CD4-positive, alpha-beta T cell (primary cell): ENCODE results near the gene SLC26A5. TPM values are rescaled to one million over a fixed set of nuclear protein-coding genes. Genes with fewer than 3 reads are reported as not detected.

Source experiments
- ATAC-seq: fragments of 200-7000 bp; cut with Tn5 transposase; one replicate; pipeline ENCODE4 v1.10.0; 2022; ENCODE audit warnings: mild to moderate bottlenecking; ENCODE audit not compliant: poor library complexity
- CTCF ChIA-PET: fragments of 350-600 bp; sonication (Branson Sonifier 250); formaldehyde crosslinking; loops from one replicate; lab custom pipeline; 2021; ENCODE audit warnings: antibody characterized with exemption, inconsistent platforms; lab: Charles Lee
- POLR2A ChIA-PET: fragments of 350-600 bp; sonication (Branson Sonifier 250); formaldehyde crosslinking; loops from one replicate; lab custom pipeline; 2021; ENCODE audit warnings: antibody characterized with exemption, inconsistent platforms; lab: Charles Lee
- DNase-seq, 14 experiments: peaks; one replicate each; pipeline ENCODE4 v3.0.0-alpha.2; 2013 to 2020; ENCODE audit warnings: mixed read lengths in 2 of 14
- H3K27ac ChIP-seq, 2 donors: one replicate each; pipeline versions ENCODE4 v1.5.1 to v1.7.0; 2013; ENCODE audit warnings: low read length in 2 of 2, low read depth in 1 of 2, mild to moderate bottlenecking in 1 of 2
- H3K27me3 ChIP-seq, 2 experiments: 1 replicate in 1 of 2; 2 replicates in 1 of 2; pipeline versions ENCODE4 v1.6.1 to v1.7.0; 2013; ENCODE audit warnings: low read length in 2 of 2, control low read depth in 1 of 2, mild to moderate bottlenecking in 1 of 2, moderate library complexity in 1 of 2; ENCODE audit not compliant: insufficient read depth in 2 of 2, control insufficient read depth in 1 of 2
- H3K36me3 ChIP-seq: one replicate; pipeline ENCODE4 v1.6.1; 2013; ENCODE audit warnings: low read length, control low read depth; ENCODE audit not compliant: insufficient read depth
- H3K4me1 ChIP-seq: one replicate; pipeline ENCODE4 v1.6.1; 2013; ENCODE audit warnings: low read length, control low read depth; ENCODE audit not compliant: insufficient read depth
- H3K4me3 ChIP-seq: one replicate; pipeline ENCODE4 v1.5.1; 2013; ENCODE audit warnings: mild to moderate bottlenecking, low read length, moderate library complexity
- H3K9me3 ChIP-seq, 2 experiments: 1 replicate in 1 of 2; 2 replicates in 1 of 2; pipeline versions ENCODE4 v1.6.1 to v1.7.0; 2013; ENCODE audit warnings: low read length in 2 of 2, mild to moderate bottlenecking in 2 of 2, control low read depth in 1 of 2, moderate library complexity in 1 of 2; ENCODE audit not compliant: control insufficient read depth in 1 of 2, insufficient read depth in 1 of 2
- H3K27ac Mint-ChIP-seq: one replicate; pipeline ENCODE4 v1.8.0; 2020; ENCODE audit warnings: mixed read lengths
- H3K27me3 Mint-ChIP-seq: one replicate; pipeline ENCODE4 v1.8.0; 2021; ENCODE audit warnings: mixed read lengths
- H3K36me3 Mint-ChIP-seq: one replicate; pipeline ENCODE4 v1.8.0; 2021; ENCODE audit warnings: low read depth, mixed read lengths
- H3K4me1 Mint-ChIP-seq: one replicate; pipeline ENCODE4 v1.8.0; 2021; ENCODE audit warnings: low read depth, mixed read lengths
- H3K4me3 Mint-ChIP-seq: one replicate; pipeline ENCODE4 v1.8.0; 2020; ENCODE audit warnings: mild to moderate bottlenecking, mixed read lengths
- H3K9me3 Mint-ChIP-seq: one replicate; pipeline ENCODE4 v1.8.0; 2020; ENCODE audit warnings: mixed read lengths
- CTCF ChIP-seq: fragments of 200-600 bp; IDR thresholded peaks from one replicate; pipeline ENCODE4 v1.8.0; 2022; ENCODE audit warnings: antibody characterized with exemption, mild to moderate bottlenecking
- intact Hi-C, 2 experiments: fragments of 100-400 bp; cut with DNase I in 1 of 2; cut with micrococcal nuclease in 1 of 2; formaldehyde crosslinking; loops; one replicate each; pipeline versions ENCODE4 v1.15.1 to v1.9.0; 2023 to 2025; cut with DNase I, micrococcal nuclease
- total RNA-seq, 174 experiments: library from RNA in 2 of 174; stranded (reverse) in 2 of 174; gene quantifications; one replicate each; pipeline ENCODE4 v1.2.3 and lab custom pipeline; 2021 to 2026

Gene SLC26A5
- total RNA-seq, 2 experiments from 2014 or later: not detected

- no peaks in the 10 kb centered on the region for H3K4me1 Mint-ChIP-seq
- DNase-seq: no peak
- no peak overlapping the region for H3K27ac Mint-ChIP-seq
- CTCF ChIA-PET: no interaction called here
- ATAC-seq: no peak
- POLR2A ChIA-PET: no interaction called here
- no peak overlapping the region for H3K4me3 Mint-ChIP-seq
- TF ChIP-seq CTCF: no peak
- no peaks in the 10 kb centered on the region for H3K27me3 ChIP-seq
- no peaks in the 10 kb centered on the region for H3K9me3 ChIP-seq
- H3K4me3 ChIP-seq: no peak overlapping the region
- H3K9me3 Mint-ChIP-seq: no peaks in the 10 kb centered on the region
- H3K36me3 Mint-ChIP-seq: no peaks in the 10 kb centered on the region
- no peaks in the 10 kb centered on the region for H3K36me3 ChIP-seq
- H3K27ac ChIP-seq: no peak overlapping the region
- H3K4me1 ChIP-seq: no peaks in the 10 kb centered on the region
- H3K27me3 Mint-ChIP-seq: peaks cover 5% of the 10 kb centered on the region
- intact Hi-C loops: no loop called here
These were observed 47.4 kb downstream of the SLC26A5 start for GRCh38 chr7:103398483-103399127.

GRCh38 chr7:103396471-103396870 is 49.5 kb downstream of the SLC26A5 start:
- no peak overlapping the region for H3K27ac Mint-ChIP-seq

GRCh38 chr7:103395071-103395470 is 50.9 kb downstream of the SLC26A5 start:
- Mint-ChIP-seq H3K9me3 (no peaks in the 10 kb centered on the region), H3K36me3 (no peaks in the 10 kb centered on the region), H3K27me3 (peaks cover 11% of the 10 kb centered on the region), H3K4me1 (no peaks in the 10 kb centered on the region), H3K4me3 (no peak overlapping the region), H3K27ac (no peak overlapping the region)
- ATAC-seq (no peak), DNase-seq (no peak)
- ChIA-PET CTCF (no interaction called here), POLR2A (no interaction called here)
- no peak for TF ChIP-seq CTCF
- intact Hi-C loops: no loop called here
- Histone ChIP-seq H3K4me1 (no peaks in the 10 kb centered on the region), H3K9me3 (no peaks in the 10 kb centered on the region), H3K36me3 (no peaks in the 10 kb centered on the region), H3K27ac (no peak overlapping the region), H3K4me3 (no peak overlapping the region), H3K27me3 (peaks cover 0 to 3% of the 10 kb centered on the region in 2 experiments)

More at GRCh38 chr7:103396471-103396870, 49.5 kb downstream of the SLC26A5 start:
- H3K4me3 ChIP-seq: no peak overlapping the region
- intact Hi-C loops: no loop called here
- peaks cover 5% of the 10 kb centered on the region for H3K27me3 Mint-ChIP-seq
- no peak overlapping the region for H3K27ac ChIP-seq
- H3K4me3 Mint-ChIP-seq: no peak overlapping the region
- no peaks in the 10 kb centered on the region for H3K27me3 ChIP-seq
- DNase-seq (no peak), ATAC-seq (no peak)
- POLR2A ChIA-PET: no interaction called here
- H3K9me3 Mint-ChIP-seq: no peaks in the 10 kb centered on the region
- no peaks in the 10 kb centered on the region for H3K36me3 Mint-ChIP-seq
- H3K4me1 ChIP-seq: no peaks in the 10 kb centered on the region
- no peaks in the 10 kb centered on the region for H3K4me1 Mint-ChIP-seq
- CTCF ChIA-PET: no interaction called here
- H3K9me3 ChIP-seq: no peaks in the 10 kb centered on the region
- no peak for TF ChIP-seq CTCF
- no peaks in the 10 kb centered on the region for H3K36me3 ChIP-seq
